NCI-H2107 (cell line): ENCODE results near the gene NELFCD.
"Not testable (repeated sequence)": the region's sequence is repeated elsewhere in the genome, so short reads cannot be mapped to it uniquely, and the experiment has no call there.

Experiments used
- DNase-seq: peaks from one replicate; lab custom pipeline; 2025; lab: John Stamatoyannopoulos, UW

Gene NELFCD

DNA sequence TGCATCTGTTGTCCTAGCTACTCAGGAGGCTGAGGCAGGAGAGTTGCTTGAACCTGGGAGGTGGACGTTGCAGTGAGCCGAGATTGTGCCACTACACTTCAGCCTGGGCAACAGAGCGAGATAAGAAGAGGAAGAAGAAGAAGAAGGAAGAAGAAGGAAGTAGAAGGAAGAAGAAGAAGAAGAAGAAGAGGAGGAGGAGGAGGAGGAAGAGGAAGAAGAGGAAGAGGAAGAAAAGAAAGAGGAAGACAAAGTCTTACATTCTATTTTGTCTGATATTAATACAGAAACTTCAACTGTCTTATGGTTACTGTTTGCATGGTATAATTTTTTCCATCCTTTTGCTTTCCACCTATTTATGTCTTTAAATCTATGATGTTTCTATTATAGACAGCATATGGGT, 7.2 kb upstream of the NELFCD start:
- no peak for DNase-seq

- DNase-seq, result no peak
These were observed 5.7 kb upstream of the NELFCD start for GRCh38 chr20:58975353-58975752.

GRCh38 chr20:58976061-58976730, 4.9 kb upstream of the NELFCD start:
- no peak for DNase-seq

GRCh38 chr20:58978351-58979190, 2.5 kb upstream of the NELFCD start:
- DNase-seq, result no peak

- no peak for DNase-seq
These were observed 740 bp downstream of the NELFCD start for GRCh38 chr20:58981628-58982364.

DNA sequence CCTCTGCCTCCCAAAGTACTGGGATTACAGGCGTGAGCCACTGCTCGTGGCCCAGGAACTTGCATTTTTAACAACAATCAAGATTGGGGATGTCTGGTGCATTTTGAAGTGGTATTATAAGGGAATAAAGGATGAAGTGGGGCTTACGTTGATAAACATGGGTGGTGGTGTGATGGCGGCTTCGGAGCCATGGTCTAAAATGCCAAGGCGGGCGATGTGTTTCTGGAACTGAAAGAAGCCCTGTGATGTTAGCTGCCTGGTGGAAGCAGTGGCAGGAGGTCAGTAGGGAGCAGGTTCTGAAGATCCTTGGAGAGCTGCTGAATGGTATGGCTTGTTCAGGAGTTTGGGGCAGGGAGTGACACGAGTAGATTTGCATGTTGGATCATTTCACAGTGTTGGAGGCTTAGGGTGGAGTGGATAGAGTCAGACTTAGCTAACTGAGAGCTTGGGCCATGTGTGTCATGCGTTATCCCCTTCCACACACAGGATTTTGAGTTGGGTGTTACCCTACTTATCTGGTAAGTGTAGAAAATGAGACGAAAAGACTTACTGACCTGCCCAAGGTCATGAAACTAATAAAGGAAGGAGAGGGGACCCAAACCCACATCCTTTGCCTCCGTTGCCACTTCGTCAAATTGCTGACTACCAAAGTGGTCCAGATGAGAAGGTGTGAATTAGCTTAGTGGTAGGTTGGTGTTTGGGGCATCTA, 1.5 kb downstream of the NELFCD start:
- DNase-seq, result no peak

- DNase-seq, result not testable (repeated sequence)
These were observed 2.0 kb downstream of the NELFCD start for GRCh38 chr20:58983115-58983468.

DNA sequence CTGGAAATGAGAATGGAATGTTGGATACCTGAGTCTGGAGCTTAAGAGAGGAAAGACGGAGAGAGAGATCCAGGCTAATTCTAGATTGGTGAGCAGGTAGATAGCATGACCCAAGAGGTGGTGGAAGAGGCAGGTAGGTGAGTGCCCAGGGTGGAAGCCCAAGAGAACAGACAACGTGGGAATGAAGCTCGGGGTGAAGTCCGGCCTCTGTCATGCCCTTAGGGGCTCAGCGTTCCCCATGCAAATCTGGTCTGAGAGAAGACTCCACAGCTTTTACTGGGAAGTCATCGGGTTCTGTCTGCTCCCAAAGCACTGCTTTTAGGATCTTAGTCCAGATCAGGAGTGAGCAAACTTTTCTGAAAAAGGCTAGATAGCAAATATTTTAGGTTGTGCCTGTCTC, 3.6 kb downstream of the NELFCD start:
- no peak for DNase-seq

- no peak for DNase-seq
These were observed 4.6 kb downstream of the NELFCD start for GRCh38 chr20:58985656-58986055.

GRCh38 chr20:58986286-58986967, 5.4 kb downstream of the NELFCD start:
- no peak for DNase-seq

- DNase-seq, result no peak
These were observed 6.0 kb downstream of the NELFCD start for GRCh38 chr20:58986968-58987517.

- no peak for DNase-seq
These were observed 6.9 kb downstream of the NELFCD start for GRCh38 chr20:58987790-58988564.

DNA sequence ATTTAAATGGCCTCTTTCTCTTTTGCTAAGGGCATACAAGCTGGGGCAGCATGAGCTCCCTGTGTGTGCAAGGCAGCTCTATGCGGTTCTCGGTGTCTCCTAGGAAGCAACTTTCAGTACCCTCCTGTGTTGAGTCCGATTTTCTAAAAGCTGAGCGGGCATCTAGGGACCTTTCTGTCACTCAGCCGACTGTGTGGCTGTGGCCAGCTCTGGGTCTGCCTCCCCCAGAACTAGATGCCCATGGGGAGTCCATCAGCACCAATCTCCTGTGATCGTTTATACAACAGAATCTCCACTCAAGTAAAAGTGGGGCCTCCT, 7.5 kb downstream of the NELFCD start:
- DNase-seq, result no peak

GRCh38 chr20:58989196-58989595, 8.1 kb downstream of the NELFCD start:
- no peak for DNase-seq

DNA sequence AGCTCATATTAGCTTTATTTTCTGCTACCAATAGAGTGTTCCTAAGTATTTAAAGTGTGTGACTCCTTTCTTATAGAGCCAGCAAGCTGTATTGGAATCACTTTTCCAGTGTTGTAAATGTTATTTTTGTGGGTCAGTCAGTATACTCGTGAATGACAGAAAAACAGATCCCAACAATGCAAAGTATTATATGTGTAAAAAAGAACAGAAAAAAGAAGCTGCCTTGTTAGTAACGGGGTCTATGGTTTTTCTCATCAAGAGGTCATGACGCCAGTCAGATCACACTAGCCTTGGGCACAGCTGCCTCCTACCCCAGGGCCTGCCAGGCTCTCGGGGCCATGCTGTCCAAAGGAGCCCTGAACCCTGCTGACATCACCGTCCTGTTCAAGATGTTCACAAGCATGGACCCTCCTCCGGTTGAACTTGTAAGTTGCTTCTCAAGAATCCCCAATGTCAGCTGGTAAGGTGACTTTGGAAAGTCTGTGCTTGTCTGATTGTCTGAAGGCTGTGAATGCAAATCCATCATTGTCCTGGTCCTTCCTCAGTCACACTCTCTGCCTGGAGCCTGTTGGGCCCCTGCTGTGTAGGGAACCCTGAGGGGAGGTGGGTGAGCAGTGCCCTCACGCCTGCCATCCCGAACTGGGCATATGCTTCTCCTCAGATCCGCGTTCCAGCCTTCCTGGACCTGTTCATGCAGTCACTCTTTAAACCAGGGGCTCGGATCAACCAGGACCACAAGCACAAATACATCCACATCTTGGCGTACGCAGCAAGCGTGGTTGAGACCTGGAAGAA, 9.8 kb downstream of the NELFCD start:
- DNase-seq, result no peak

DNA sequence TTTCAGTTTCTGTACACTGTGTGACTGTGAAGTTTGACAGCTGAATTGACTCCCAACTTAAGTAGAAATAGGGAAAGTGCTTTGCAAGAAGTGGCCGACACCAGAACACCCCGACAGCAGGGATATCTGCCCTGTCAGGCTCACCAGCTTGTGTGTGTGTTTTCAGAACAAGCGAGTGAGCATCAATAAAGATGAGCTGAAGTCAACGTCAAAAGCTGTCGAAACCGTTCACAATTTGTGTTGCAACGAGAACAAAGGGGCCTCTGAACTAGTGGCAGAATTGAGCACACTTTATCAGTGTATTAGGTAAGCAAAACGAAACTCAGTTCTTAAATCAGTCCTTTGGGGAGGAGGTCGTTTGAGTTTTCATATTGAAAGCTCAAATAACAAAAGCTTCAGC, 10.7 kb downstream of the NELFCD start:
- DNase-seq, result no peak

- no peak for DNase-seq
These were observed 11.9 kb downstream of the NELFCD start for GRCh38 chr20:58992911-58993310.

- DNase-seq, result no peak
These were observed 12.5 kb downstream of the NELFCD start for GRCh38 chr20:58993332-58994248.
